ENCODE data around the gene ARL9.

The ARL9 gene

DNA sequence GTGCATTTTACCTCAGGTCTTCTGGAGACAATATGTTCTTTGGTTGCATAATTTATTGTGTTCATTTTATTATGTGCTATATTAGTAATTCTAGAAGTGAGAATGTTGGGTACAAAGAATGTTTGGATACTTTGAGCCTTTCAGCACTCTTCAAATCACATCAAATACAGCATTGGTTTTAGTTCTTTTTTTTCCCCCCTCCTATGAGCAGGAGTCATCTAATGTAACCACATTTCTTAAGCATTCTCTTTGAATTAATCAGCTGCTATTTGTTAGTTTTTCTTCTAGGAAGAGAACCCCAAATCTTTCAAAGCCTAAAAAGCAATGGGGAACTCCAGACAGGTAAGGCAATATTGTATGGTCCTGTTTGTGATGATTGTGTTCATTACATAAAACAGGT lies 46.7 kb downstream of the ARL9 start:
- H3K27ac ChIP-seq: no peak overlapping the region
- H3K79me2 ChIP-seq (ENCODE audit: insufficient read depth, low read depth): no peaks in the 10 kb centered on the region
- no peaks in the 10 kb centered on the region for H3K4me1 ChIP-seq (ENCODE audit: low read depth, poor library complexity, severe bottlenecking)
- H3K4me3 ChIP-seq (IDR thresholded peaks at IDR 0.05; ENCODE audit: insufficient read depth, low read depth, low read length): no peak overlapping the region
- TF ChIP-seq, protein P1, sequence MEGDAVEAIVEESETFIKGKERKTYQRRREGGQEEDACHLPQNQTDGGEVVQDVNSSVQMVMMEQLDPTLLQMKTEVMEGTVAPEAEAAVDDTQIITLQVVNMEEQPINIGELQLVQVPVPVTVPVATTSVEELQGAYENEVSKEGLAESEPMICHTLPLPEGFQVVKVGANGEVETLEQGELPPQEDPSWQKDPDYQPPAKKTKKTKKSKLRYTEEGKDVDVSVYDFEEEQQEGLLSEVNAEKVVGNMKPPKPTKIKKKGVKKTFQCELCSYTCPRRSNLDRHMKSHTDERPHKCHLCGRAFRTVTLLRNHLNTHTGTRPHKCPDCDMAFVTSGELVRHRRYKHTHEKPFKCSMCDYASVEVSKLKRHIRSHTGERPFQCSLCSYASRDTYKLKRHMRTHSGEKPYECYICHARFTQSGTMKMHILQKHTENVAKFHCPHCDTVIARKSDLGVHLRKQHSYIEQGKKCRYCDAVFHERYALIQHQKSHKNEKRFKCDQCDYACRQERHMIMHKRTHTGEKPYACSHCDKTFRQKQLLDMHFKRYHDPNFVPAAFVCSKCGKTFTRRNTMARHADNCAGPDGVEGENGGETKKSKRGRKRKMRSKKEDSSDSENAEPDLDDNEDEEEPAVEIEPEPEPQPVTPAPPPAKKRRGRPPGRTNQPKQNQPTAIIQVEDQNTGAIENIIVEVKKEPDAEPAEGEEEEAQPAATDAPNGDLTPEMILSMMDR (conservative IDR thresholded peaks at IDR 0.05; ENCODE audit: low read depth, low read length): no peak
- H4K20me1 ChIP-seq (ENCODE audit: insufficient read depth): no peaks in the 10 kb centered on the region
- no peak overlapping the region for H2AFZ ChIP-seq (ENCODE audit: low read depth)
- H3K36me3 ChIP-seq (ENCODE audit: insufficient read depth): no peaks in the 10 kb centered on the region
- H3K27me3 ChIP-seq (ENCODE audit: insufficient read depth, low read depth): no peaks in the 10 kb centered on the region
- H3K9ac ChIP-seq: no peak overlapping the region
- no peak overlapping the region for H3K4me2 ChIP-seq

DNA sequence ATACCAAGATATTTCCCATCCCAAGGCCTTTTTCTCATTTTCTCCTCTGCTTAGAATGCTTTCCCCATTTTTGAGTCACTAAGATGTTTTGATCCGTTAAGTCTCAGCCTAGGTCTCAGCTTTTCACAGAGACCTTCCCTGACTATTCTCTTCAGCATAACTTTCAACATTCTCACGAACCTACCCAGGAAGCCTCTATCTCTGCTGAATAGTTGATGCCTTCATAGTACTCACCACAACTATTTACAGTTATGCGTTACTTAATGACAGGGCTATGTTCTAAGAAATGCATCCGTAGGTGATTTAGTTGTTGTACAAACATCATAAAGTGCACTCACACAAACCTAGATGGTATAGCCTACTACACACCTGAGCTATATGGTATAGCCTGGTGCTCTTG lies 64.5 kb downstream of the ARL9 start:
- TF ChIP-seq, protein P1 (conservative IDR thresholded peaks at IDR 0.05; ENCODE audit: low read depth, low read length): no peak
- H3K27me3 ChIP-seq (ENCODE audit: insufficient read depth, low read depth): no peaks in the 10 kb centered on the region
- H3K4me1 ChIP-seq (ENCODE audit: low read depth, poor library complexity, severe bottlenecking): no peaks in the 10 kb centered on the region
- no peaks in the 10 kb centered on the region for H3K36me3 ChIP-seq (ENCODE audit: insufficient read depth)
- no peak overlapping the region for H2AFZ ChIP-seq (ENCODE audit: low read depth)
- H3K4me2 ChIP-seq: no peak overlapping the region
- no peaks in the 10 kb centered on the region for H4K20me1 ChIP-seq (ENCODE audit: insufficient read depth)
- no peak overlapping the region for H3K27ac ChIP-seq
- no peak overlapping the region for H3K9ac ChIP-seq
- no peaks in the 10 kb centered on the region for H3K79me2 ChIP-seq (ENCODE audit: insufficient read depth, low read depth)
- no peak overlapping the region for H3K4me3 ChIP-seq (IDR thresholded peaks at IDR 0.05; ENCODE audit: insufficient read depth, low read depth, low read length)

All from KMS-11 (cell line).